ENCODE results near the gene POLR1C.

Gene POLR1C

DNA sequence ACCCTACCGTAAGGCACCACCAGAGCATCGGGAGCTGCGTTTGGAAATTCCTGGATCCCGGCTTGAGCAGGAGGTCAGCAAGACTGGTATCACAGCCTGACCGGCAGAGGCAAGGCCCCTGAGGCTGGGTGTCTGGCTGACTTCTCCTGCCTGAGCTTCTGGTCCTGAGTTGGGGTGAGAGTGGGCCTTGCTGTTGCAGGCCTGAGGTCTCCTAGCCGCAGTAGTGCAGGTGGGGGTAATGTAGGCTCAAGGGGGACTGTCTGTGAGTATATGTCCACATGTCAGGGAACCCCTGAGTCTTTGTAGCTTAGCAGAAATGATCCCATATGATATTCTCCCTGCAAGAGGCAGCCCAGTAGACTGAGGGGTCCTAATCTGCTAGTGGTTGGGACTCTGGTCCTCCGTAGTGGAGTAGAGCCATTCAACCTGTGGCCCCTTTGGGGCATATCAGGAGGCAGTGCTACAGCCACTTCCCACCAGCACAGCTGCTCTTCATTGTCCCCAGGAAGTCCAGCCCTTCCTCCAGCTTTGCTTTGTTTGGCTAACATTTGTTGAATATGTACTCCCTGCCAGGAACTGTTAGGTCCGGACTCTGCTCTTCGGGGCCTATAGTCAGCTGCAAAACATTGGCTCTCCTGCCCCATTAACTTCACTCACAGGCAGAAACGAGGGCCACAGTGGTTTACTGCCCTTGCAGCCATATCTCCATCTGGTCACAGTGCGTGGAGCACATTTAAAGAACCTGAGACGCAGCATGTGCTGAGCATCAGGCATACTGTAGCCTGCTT, 17.7 kb upstream of the POLR1C start:
- TF ChIP-seq, protein P1, sequence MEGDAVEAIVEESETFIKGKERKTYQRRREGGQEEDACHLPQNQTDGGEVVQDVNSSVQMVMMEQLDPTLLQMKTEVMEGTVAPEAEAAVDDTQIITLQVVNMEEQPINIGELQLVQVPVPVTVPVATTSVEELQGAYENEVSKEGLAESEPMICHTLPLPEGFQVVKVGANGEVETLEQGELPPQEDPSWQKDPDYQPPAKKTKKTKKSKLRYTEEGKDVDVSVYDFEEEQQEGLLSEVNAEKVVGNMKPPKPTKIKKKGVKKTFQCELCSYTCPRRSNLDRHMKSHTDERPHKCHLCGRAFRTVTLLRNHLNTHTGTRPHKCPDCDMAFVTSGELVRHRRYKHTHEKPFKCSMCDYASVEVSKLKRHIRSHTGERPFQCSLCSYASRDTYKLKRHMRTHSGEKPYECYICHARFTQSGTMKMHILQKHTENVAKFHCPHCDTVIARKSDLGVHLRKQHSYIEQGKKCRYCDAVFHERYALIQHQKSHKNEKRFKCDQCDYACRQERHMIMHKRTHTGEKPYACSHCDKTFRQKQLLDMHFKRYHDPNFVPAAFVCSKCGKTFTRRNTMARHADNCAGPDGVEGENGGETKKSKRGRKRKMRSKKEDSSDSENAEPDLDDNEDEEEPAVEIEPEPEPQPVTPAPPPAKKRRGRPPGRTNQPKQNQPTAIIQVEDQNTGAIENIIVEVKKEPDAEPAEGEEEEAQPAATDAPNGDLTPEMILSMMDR (IDR thresholded peaks at IDR 0.05; ENCODE audit: insufficient read depth, low read length, missing control alignments) = no peak
- H3K4me3 ChIP-seq (ENCODE audit: low read depth, low read length) = no peak overlapping the region
- no peak for DNase-seq (ENCODE audit: low read depth, low spot score)
- ChIA-PET CTCF (interaction anchor here (2.2 to 18.5 kb wide), 2 partner anchors 8 to 18 kb away, joined by 7 to 337 read pairs; partner anchors contain the start of genes LRRC73, POLR1C and YIPF3), POLR2A (no interaction called here)

DNA sequence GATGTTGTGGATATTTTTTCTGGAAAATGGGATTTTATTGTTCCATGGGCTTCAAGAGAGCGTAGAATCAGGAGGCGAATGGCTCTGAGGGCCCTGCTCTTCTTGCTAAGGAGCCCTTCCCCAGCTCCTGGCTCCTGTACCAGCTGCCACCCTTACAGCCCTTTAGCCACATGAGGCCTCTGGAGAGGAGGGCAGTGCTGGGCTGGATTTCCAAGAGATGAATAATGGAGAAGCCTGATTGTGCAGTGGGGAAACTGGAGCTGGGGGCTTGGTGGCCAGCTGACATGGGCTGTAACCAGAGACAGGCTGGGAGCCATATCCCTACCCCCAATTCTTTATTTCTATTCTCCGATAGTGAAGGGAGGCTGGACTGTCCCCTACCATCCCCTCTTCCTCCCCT, 16.0 kb upstream of the POLR1C start:
- H3K4me3 ChIP-seq (ENCODE audit: low read depth, low read length) = no peak overlapping the region
- TF ChIP-seq, protein P1 (IDR thresholded peaks at IDR 0.05; ENCODE audit: insufficient read depth, low read length, missing control alignments) = no peak
- no peak for DNase-seq (ENCODE audit: low read depth, low spot score)
- CTCF ChIA-PET = interaction anchor here (0.6 to 18.5 kb wide), 8 partner anchors 6 to 268 kb away, joined by 3 to 337 read pairs (median 4); partner anchors contain the start of genes DLK2 and LRRC73
- POLR2A ChIA-PET = interaction anchor here (0.8 kb wide), 1 partner anchor 9 kb away, joined by 3 read pairs; the partner anchor contains the start of gene LRRC73

DNA sequence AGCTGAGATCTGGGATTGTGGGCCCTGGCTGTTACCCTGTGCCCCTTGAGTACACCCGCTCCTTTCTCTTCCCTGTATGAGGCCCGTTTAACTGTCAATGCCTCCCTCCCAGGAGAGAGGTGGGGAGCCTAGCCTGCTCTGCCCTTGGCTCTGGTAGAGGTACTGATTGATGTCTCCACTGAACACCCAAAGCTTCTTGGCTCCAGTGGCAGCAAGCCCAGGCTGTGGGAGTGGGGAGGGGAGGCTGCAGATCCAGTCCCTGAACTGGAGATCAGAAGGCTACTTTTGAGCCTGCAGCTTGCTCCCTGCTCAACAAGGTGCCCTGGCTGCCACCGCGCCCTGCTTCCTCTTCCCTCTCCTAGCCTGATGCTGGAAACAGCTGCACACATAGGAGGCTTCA, 14.2 kb upstream of the POLR1C start:
- POLR2A ChIA-PET = no interaction called here

DNA sequence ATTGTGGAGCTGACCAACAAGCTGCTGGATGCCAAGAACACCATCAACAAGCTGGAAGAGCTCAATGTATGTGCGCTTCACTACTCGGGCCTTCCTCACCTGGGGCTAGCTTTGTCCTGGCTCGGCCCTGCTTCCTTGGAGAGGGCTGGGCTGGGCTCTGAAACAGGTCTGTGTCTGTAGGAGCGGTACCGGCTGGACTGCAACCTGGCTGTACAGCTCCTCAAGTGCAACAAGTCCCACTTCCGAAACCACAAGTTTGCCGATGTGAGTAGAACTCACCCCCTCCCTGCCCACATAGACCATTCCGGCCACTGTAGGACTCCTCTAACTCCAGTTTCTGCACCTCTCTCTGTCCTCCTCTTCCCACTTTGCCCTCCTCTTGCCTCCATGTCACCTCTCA, 13.4 kb upstream of the POLR1C start:
- TF ChIP-seq, protein P1 (IDR thresholded peaks at IDR 0.05; ENCODE audit: insufficient read depth, low read length, missing control alignments) = no peak
- POLR2A ChIA-PET = interaction anchor here (0.6 kb wide), 1 partner anchor 43 kb away, joined by 3 read pairs; no protein-coding TSS in a partner anchor
- no peak for DNase-seq (ENCODE audit: low read depth, low spot score)
- H3K4me3 ChIP-seq (ENCODE audit: low read depth, low read length) = no peak overlapping the region
- CTCF ChIA-PET = interaction anchor here (0.6 to 13.3 kb wide), 8 partner anchors 9 to 286 kb away, joined by 3 to 337 read pairs (median 4); partner anchors contain the start of genes DLK2 and DNPH1

More for the DNA sequence above, 14.2 kb upstream of the POLR1C start:
- CTCF ChIA-PET = interaction anchor here (0.6 to 13.3 kb wide), 6 partner anchors 10 to 286 kb away, joined by 3 to 337 read pairs (median 4); partner anchors contain the start of genes DLK2 and DNPH1
- H3K4me3 ChIP-seq (ENCODE audit: low read depth, low read length) = no peak overlapping the region
- TF ChIP-seq, protein P1 (IDR thresholded peaks at IDR 0.05; ENCODE audit: insufficient read depth, low read length, missing control alignments) = no peak
- no peak for DNase-seq (ENCODE audit: low read depth, low spot score)

DNA sequence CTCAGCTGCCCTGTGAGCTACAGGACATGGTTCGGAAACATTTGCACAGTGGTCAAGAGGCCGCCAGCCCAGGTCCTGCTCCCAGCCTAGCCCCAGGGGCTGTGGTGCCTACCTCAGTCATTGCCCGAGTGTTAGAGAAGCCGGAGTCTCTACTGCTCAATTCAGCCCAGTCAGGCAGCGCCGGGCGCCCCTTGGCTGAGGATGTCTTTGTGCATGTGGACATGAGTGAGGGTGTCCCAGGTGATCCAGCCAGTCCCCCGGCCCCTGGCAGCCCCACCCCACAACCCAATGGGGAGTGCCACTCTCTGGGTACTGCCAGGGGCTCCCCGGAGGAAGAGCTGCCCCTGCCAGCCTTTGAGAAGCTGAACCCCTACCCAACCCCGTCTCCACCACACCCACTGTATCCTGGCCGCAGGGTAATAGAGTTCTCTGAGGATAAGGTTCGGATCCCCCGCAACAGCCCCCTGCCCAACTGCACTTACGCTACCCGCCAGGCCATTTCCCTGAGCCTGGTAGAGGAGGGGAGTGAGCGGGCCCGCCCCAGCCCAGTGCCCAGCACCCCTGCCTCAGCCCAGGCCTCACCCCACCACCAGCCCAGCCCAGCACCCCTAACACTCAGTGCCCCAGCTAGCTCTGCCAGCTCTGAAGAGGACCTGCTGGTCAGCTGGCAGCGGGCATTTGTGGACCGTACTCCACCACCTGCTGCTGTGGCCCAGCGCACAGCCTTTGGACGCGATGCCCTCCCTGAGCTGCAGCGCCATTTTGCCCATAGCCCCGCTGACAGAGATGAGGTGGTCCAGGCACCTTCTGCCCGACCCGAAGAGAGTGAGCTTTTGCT, 11.9 kb upstream of the POLR1C start:
- H3K4me3 ChIP-seq (ENCODE audit: low read depth, low read length) = no peak overlapping the region
- CTCF ChIA-PET = interaction anchor here (1.2 to 13.3 kb wide), 13 partner anchors 11 to 275 kb away, joined by 4 to 337 read pairs (median 27); partner anchors contain the start of genes ABCC10, DLK2, DNPH1 and POLR1C
- TF ChIP-seq, protein P1 (IDR thresholded peaks at IDR 0.05; ENCODE audit: insufficient read depth, low read length, missing control alignments) = no peak
- POLR2A ChIA-PET = no interaction called here
- DNase-seq (ENCODE audit: low read depth, low spot score) = no peak
